Cardiac muscle cell (in vitro differentiated cells and primary cell): ENCODE data around the gene SPINK2. TPM values are rescaled to one million over a fixed set of nuclear protein-coding genes. Genes with fewer than 3 reads are reported as not detected.

Experiments
- DNase-seq, 2 donors: peaks; one replicate each; pipeline versions ENCODE4 v3.0.0 to v3.0.0-alpha.2; 2010 to 2017; ENCODE audit warnings: low read depth in 1 of 2, low spot score in 1 of 2
- H3K27ac ChIP-seq: fragments of 200-600 bp; sonication (generic); 2 replicates; pipeline ENCODE4 v1.5.1; 2016
- H3K27me3 ChIP-seq: fragments of 200-600 bp; sonication (generic); 2 replicates; pipeline ENCODE4 v1.6.0; 2016; ENCODE audit warnings: control low read depth
- H3K36me3 ChIP-seq: fragments of 200-600 bp; sonication (generic); 2 replicates; pipeline ENCODE4 v1.5.1; 2016; ENCODE audit warnings: control low read depth
- H3K4me1 ChIP-seq: fragments of 200-600 bp; sonication (generic); 2 replicates; pipeline ENCODE4 v1.8.1; 2017; ENCODE audit warnings: low read depth, mild to moderate bottlenecking, mixed run types
- H3K4me3 ChIP-seq: fragments of 200-600 bp; sonication (generic); 2 replicates; pipeline ENCODE4 v1.5.1; 2016; ENCODE audit warnings: mild to moderate bottlenecking
- H3K9me3 ChIP-seq: fragments of 200-600 bp; sonication (generic); 2 replicates; pipeline ENCODE4 v1.5.1; 2017; ENCODE audit warnings: low read depth, mild to moderate bottlenecking, control low read depth
- CTCF ChIP-seq: IDR thresholded peaks from 2 replicates; pipeline ENCODE4 v1.5.1; 2012; ENCODE audit warnings: low read depth, mild to moderate bottlenecking, low read length
- polyA plus RNA-seq: library from polyadenylated mRNA; unstranded; fragments of >200 nt; fragmentation: Nextera tagmentation; extraction: Ambion mirVana; gene quantifications from 2 replicates; pipeline ENCODE4 v1.2.1, GENCODE V29; 2016
- total RNA-seq: library from RNA; depleted of rRNA; stranded (reverse); fragments of >200 nt; gene quantifications from 2 replicates; pipeline ENCODE4 v1.2.3, GENCODE V29; 2016

The SPINK2 gene
- total and polyA plus RNA-seq, 2 experiments from 2014 or later, result not detected

- TF ChIP-seq CTCF, result no peak
- H3K4me1 ChIP-seq, result no peaks in the 10 kb centered on the region
- H3K9me3 ChIP-seq, result no peaks in the 10 kb centered on the region
- no peak for DNase-seq
- H3K27ac ChIP-seq, result no peak overlapping the region
- no peaks in the 10 kb centered on the region for H3K36me3 ChIP-seq
- H3K4me3 ChIP-seq, result no peak overlapping the region
- H3K27me3 ChIP-seq, result peaks cover 44% of the 10 kb centered on the region
Measured at GRCh38 chr4:56817840-56818491, 3.5 kb downstream of the SPINK2 start.

GRCh38 chr4:56806666-56807065 is 14.8 kb downstream of the SPINK2 start:
- H3K27me3 ChIP-seq, result no peaks in the 10 kb centered on the region
- no peak for DNase-seq
- H3K4me1 ChIP-seq, result no peaks in the 10 kb centered on the region
- H3K4me3 ChIP-seq, result no peak overlapping the region
- H3K36me3 ChIP-seq, result no peaks in the 10 kb centered on the region
- H3K27ac ChIP-seq, result no peak overlapping the region
- no peaks in the 10 kb centered on the region for H3K9me3 ChIP-seq
- TF ChIP-seq CTCF, result no peak

- Histone ChIP-seq H3K27me3 (no peaks in the 10 kb centered on the region), H3K9me3 (no peaks in the 10 kb centered on the region), H3K4me1 (no peaks in the 10 kb centered on the region), H3K4me3 (no peak overlapping the region), H3K27ac (no peak overlapping the region), H3K36me3 (no peaks in the 10 kb centered on the region)
- no peak for TF ChIP-seq CTCF
- peak in 1 of 2 donors; percentile 68 for DNase-seq
Measured at GRCh38 chr4:56804551-56804950, 16.9 kb downstream of the SPINK2 start.

GRCh38 chr4:56803471-56803870 is 18.0 kb downstream of the SPINK2 start:
- H3K36me3 ChIP-seq, result no peaks in the 10 kb centered on the region
- no peak overlapping the region for H3K4me3 ChIP-seq
- H3K9me3 ChIP-seq, result no peaks in the 10 kb centered on the region
- TF ChIP-seq CTCF, result no peak
- no peaks in the 10 kb centered on the region for H3K4me1 ChIP-seq
- DNase-seq, result peak in 1 of 2 donors; percentile 13
- no peaks in the 10 kb centered on the region for H3K27me3 ChIP-seq
- H3K27ac ChIP-seq, result no peak overlapping the region

- TF ChIP-seq CTCF, result peak; percentile 92
Measured at GRCh38 chr4:56799824-56800756, 21.4 kb downstream of the SPINK2 start.

More at GRCh38 chr4:56799824-56800756, 21.4 kb downstream of the SPINK2 start:
- no peaks in the 10 kb centered on the region for H3K9me3 ChIP-seq
- H3K27me3 ChIP-seq, result no peaks in the 10 kb centered on the region
- DNase-seq, result peak; percentile 88 to 90
- no peaks in the 10 kb centered on the region for H3K36me3 ChIP-seq
- H3K27ac ChIP-seq, result no peak overlapping the region
- H3K4me3 ChIP-seq, result peak overlapping the region; percentile 51
- no peaks in the 10 kb centered on the region for H3K4me1 ChIP-seq
